Measurements from ENCODE around the gene LRRC40.
"Not testable (repeated sequence)": the region's sequence is repeated elsewhere in the genome, so short reads cannot be mapped to it uniquely, and the experiment has no call there.

LRRC40 gene

GRCh38 chr1:70200065-70200464 lies 5.3 kb downstream of the LRRC40 start:
- no peak for DNase-seq

- no peak for DNase-seq
Observed at GRCh38 chr1:70196333-70196732, 9.0 kb downstream of the LRRC40 start.

- no peak for DNase-seq
Observed at GRCh38 chr1:70195342-70195741, 10.0 kb downstream of the LRRC40 start.

- no peak for DNase-seq
Observed at GRCh38 chr1:70194601-70195000, 10.8 kb downstream of the LRRC40 start.

GRCh38 chr1:70192446-70192845 lies 12.9 kb downstream of the LRRC40 start:
- not testable (repeated sequence) for DNase-seq

GRCh38 chr1:70190180-70190579 lies 15.2 kb downstream of the LRRC40 start:
- no peak for DNase-seq

- no peak for DNase-seq
Observed at GRCh38 chr1:70188522-70188921, 16.9 kb downstream of the LRRC40 start.

GRCh38 chr1:70185181-70185580 lies 20.2 kb downstream of the LRRC40 start:
- DNase-seq, result not testable (repeated sequence)

GRCh38 chr1:70171512-70171911 lies 33.9 kb downstream of the LRRC40 start:
- no peak for DNase-seq

GRCh38 chr1:70169018-70169839 lies 36.1 kb downstream of the LRRC40 start:
- DNase-seq, result peak; percentile 36

- no peak for DNase-seq
Observed at GRCh38 chr1:70168283-70168682, 37.1 kb downstream of the LRRC40 start.

GRCh38 chr1:70164350-70164749 lies 41.0 kb downstream of the LRRC40 start:
- no peak for DNase-seq

GRCh38 chr1:70156529-70157120 lies 48.8 kb downstream of the LRRC40 start:
- DNase-seq, result no peak

GRCh38 chr1:70153739-70154138 lies 51.6 kb downstream of the LRRC40 start:
- no peak for DNase-seq

- no peak for DNase-seq
Observed at GRCh38 chr1:70150444-70150843, 54.9 kb downstream of the LRRC40 start.

GRCh38 chr1:70146488-70146887 lies 58.9 kb downstream of the LRRC40 start:
- no peak for DNase-seq

- no peak for DNase-seq
Observed at GRCh38 chr1:70143048-70143659, 62.2 kb downstream of the LRRC40 start.

- no peak for DNase-seq
Observed at GRCh38 chr1:70142075-70142474, 63.3 kb downstream of the LRRC40 start.

GRCh38 chr1:70140894-70141293 lies 64.5 kb downstream of the LRRC40 start:
- no peak for DNase-seq

- DNase-seq, result no peak
Observed at GRCh38 chr1:70140343-70140742, 65.0 kb downstream of the LRRC40 start.

GRCh38 chr1:70134148-70134547 lies 71.2 kb downstream of the LRRC40 start:
- DNase-seq, result no peak

GRCh38 chr1:70117046-70117445 lies 88.3 kb downstream of the LRRC40 start:
- DNase-seq, result no peak

- DNase-seq, result no peak
Observed at GRCh38 chr1:70115315-70115714, 90.1 kb downstream of the LRRC40 start.

GRCh38 chr1:70112838-70113237 lies 92.5 kb downstream of the LRRC40 start:
- DNase-seq, result no peak
